Gastrocnemius medialis (tissue), 4 donors: ENCODE data around the gene CDHR4. TPM values are rescaled to one million over a fixed set of nuclear protein-coding genes. Genes with fewer than 3 reads are reported as not detected.
A peak's percentile ranks its signal among the peaks of the same experiment; 100 is the strongest.

Experiments
- ATAC-seq, 2 donors: fragments of 150-250 bp; one replicate each; pipeline ENCODE4 v1.9.1; 2016
- DNase-seq, 2 donors: peaks; one replicate each; pipeline ENCODE4 v3.0.0-alpha.2; 2019
- H3K27ac ChIP-seq, 4 donors: fragments of 200-600 bp; sonication (generic); 1 replicate in 1 of 4; 2 replicates in 3 of 4; pipeline ENCODE4 v1.5.1; 2016 to 2018; ENCODE audit warnings: mild to moderate bottlenecking in 2 of 4, moderate library complexity in 1 of 4
- H3K27me3 ChIP-seq, 3 donors: fragments of 200-600 bp; sonication (generic) in 2 of 3; 1 replicate in 1 of 3; 2 replicates in 2 of 3; pipeline versions ENCODE4 v1.5.1 to v1.6.0; 2016 to 2019; ENCODE audit warnings: mild to moderate bottlenecking in 1 of 3, moderate library complexity in 1 of 3
- H3K36me3 ChIP-seq, 2 donors: fragments of 200-600 bp; sonication (generic) in 1 of 2; one replicate each; pipeline ENCODE4 v1.5.1; 2017 to 2018
- H3K4me1 ChIP-seq, 2 donors: fragments of 200-600 bp; sonication (generic) in 1 of 2; one replicate each; pipeline ENCODE4 v1.5.1; 2016 to 2017; ENCODE audit warnings: mild to moderate bottlenecking in 2 of 2
- H3K4me3 ChIP-seq, 4 donors: fragments of 200-600 bp; sonication (generic) in 3 of 4; 1 replicate in 1 of 4; 2 replicates in 3 of 4; pipeline ENCODE4 v1.5.1; 2016 to 2019; ENCODE audit warnings: mild to moderate bottlenecking in 2 of 4
- H3K9me3 ChIP-seq, 3 donors: fragments of 200-600 bp; sonication (generic) in 2 of 3; 1 replicate in 1 of 3; 2 replicates in 2 of 3; pipeline ENCODE4 v1.5.1; 2016 to 2019
- POLR2A ChIP-seq, 2 donors: fragments of 450-650 bp; IDR thresholded peaks; one replicate each; pipeline ENCODE4 v1.6.1; 2017; ENCODE audit warnings: antibody characterized with exemption in 2 of 2, mild to moderate bottlenecking in 2 of 2, moderate library complexity in 2 of 2
- in situ Hi-C, 4 donors: fragments of 200-750 bp; cut with MboI; loops; one replicate each; pipeline versions ENCODE4 v1.15.0 to v1.8.0; 2017; ENCODE audit warnings: low sequenced_read_pairs in 4 of 4
- intact Hi-C: fragments of 100-400 bp; cut with DNase I; formaldehyde crosslinking; loops from one replicate; pipeline ENCODE4 v1.15.1; 2023; ENCODE audit warnings: low total_unique reads
- total RNA-seq, 4 donors: library from RNA; depleted of rRNA; stranded (reverse); fragments of >200 nt; gene quantifications; one replicate each; pipeline versions ENCODE4 v1.1.0 to v1.2.3, GENCODE V29; 2016
- TF ChIP-seq, protein P1 (sequence below), 5 experiments: fragments of 450-650 bp in 3 of 5; fragments of 200-600 bp in 2 of 5; sonication (generic) in 2 of 5; IDR thresholded peaks in 4 of 5; conservative IDR thresholded peaks in 1 of 5; 1 replicate in 4 of 5; 2 replicates in 1 of 5; pipeline ENCODE4 v1.5.1; 2016 to 2019; ENCODE audit warnings: antibody characterized with exemption in 5 of 5, mild to moderate bottlenecking in 3 of 5, moderate library complexity in 3 of 5

Gene CDHR4
- total RNA-seq, 4 donors from 2014 or later, result not detected

DNA sequence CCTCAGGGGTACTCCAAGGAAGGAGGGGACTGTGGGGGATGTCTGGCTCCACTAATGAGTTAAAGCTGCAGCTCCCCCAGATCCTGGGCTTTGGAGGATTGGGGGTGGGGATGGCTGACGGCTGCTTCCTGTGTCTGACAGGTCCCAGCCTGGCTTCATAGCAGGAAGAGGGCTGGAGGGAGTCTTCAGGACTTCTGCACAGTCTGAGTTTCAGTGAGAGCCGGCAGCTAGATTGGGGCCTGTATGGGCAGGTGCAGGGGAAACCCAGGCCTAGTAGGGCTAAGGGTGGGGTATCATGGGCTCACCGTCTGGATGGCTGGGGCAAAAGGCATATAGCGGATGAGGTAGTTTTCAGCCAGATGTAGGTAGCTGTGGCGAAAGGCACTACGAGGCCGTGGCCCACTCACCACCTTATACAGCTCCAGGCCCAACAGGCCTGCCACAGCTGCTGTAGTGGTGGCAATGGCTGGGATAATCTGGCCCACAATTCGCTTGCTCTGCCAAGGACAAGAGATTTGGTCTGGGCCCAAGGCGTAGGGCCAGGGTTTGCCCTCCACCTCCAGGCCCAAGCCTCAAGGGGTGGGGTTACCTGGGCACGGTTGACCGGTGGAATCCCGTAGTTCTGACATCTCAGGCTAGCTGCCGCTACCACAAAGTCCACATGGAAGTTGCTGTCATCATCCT, 7.9 kb upstream of the CDHR4 start:
- DNase-seq, result no peak

DNA sequence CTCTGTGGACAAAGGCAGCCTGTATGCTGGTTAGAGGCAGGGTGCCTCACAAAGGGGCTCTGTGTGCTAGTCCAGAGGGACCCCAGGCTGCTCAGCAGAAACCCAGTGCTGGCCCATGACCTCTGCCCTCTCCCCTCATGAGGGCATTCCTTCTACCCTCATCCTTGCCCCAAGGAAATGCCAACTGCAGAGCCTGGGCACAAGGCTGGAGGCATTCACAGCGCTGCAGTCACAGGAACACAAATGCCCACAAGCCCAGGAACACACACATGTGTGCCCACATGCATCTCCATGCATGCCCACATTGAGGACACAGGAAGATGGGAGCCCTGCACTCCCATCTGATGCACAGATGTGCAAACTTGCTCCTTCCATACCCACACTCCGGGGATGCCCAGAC, 7.2 kb upstream of the CDHR4 start:
- Histone ChIP-seq H3K4me1 (peaks cover 40 to 45% of the 10 kb centered on the region in 2 donors), H3K4me3 (no peak overlapping the region), H3K36me3 (no peaks in the 10 kb centered on the region), H3K9me3 (no peaks in the 10 kb centered on the region), H3K27me3 (no peaks in the 10 kb centered on the region), H3K27ac (peak overlapping the region; percentile 89 to 97 (median 93))
- in situ Hi-C loops (loop anchor here in 1 of 4 donors (5.0 kb wide), 1 partner anchor 35 kb away; no protein-coding TSS in a partner anchor), intact Hi-C loops (no loop called here)
- ATAC-seq (no peak), DNase-seq (no peak)
- TF ChIP-seq, protein P1, sequence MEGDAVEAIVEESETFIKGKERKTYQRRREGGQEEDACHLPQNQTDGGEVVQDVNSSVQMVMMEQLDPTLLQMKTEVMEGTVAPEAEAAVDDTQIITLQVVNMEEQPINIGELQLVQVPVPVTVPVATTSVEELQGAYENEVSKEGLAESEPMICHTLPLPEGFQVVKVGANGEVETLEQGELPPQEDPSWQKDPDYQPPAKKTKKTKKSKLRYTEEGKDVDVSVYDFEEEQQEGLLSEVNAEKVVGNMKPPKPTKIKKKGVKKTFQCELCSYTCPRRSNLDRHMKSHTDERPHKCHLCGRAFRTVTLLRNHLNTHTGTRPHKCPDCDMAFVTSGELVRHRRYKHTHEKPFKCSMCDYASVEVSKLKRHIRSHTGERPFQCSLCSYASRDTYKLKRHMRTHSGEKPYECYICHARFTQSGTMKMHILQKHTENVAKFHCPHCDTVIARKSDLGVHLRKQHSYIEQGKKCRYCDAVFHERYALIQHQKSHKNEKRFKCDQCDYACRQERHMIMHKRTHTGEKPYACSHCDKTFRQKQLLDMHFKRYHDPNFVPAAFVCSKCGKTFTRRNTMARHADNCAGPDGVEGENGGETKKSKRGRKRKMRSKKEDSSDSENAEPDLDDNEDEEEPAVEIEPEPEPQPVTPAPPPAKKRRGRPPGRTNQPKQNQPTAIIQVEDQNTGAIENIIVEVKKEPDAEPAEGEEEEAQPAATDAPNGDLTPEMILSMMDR (IDR thresholded peaks at IDR 0.05 in 4 of 5, conservative IDR thresholded peaks at IDR 0.05 in 1 of 5), result no peak
- no peak for TF ChIP-seq POLR2A (IDR thresholded peaks at IDR 0.05)

More for the DNA sequence above, 7.9 kb upstream of the CDHR4 start:
- intact Hi-C loops (no loop called here), in situ Hi-C loops (loop anchor here in 1 of 4 donors (5.0 kb wide), 1 partner anchor 35 kb away; no protein-coding TSS in a partner anchor)
- Histone ChIP-seq H3K4me3 (no peak overlapping the region), H3K27ac (peak overlapping the region; percentile 12 to 97 (median 64)), H3K9me3 (no peaks in the 10 kb centered on the region), H3K4me1 (peaks cover 42 to 47% of the 10 kb centered on the region in 2 donors), H3K27me3 (no peaks in the 10 kb centered on the region), H3K36me3 (no peaks in the 10 kb centered on the region)
- TF ChIP-seq, protein P1 (IDR thresholded peaks at IDR 0.05 in 4 of 5, conservative IDR thresholded peaks at IDR 0.05 in 1 of 5), result no peak
- no peak for TF ChIP-seq POLR2A (IDR thresholded peaks at IDR 0.05)
- ATAC-seq, result no peak

DNA sequence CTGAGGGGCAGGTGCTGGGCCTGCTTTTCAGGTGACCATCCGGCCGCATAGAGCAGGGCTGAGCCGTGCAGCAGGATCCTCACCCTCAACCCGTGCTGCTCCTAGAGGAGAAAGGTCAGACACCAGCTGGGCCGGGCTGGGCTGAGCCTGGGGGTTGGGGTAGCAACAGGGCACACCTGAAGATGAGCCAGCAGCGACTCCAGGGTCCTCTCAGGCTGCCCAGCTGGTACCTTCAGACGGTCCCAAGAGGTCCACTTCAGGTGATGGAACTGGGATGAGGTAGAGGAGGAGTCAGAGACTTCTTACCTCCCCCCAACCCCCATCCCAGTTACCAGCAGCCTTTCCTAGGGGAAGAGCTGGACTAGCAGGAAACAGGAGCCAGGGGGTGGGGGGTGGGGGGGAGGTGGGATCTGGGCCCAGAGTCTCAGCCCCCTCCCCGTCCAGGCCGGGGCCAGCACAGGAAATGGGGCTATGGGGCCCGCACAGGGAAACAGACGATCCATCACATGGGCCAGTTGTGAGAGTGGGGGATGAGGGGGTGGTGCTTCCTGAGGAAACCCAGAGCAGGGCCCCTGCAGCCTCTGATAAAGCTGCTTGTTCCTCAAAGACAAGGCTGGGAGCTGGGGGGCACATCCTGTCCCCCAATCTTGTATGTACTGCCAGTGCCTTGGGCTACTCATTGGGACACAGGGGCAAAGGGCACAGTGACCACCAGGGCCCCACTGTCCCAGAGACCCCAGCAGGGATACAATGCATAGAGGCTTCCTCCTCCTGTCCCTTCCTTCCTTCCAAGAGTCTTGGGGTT, 6.4 kb upstream of the CDHR4 start:
- H3K27ac ChIP-seq, result peak overlapping the region; percentile 89 to 97 (median 93)
- no peak for ATAC-seq
- H3K36me3 ChIP-seq, result no peaks in the 10 kb centered on the region
- no peaks in the 10 kb centered on the region for H3K27me3 ChIP-seq
- peak overlapping the region in 3 of 4 donors; percentile 10 to 34 (median 27) for H3K4me3 ChIP-seq
- TF ChIP-seq POLR2A (IDR thresholded peaks at IDR 0.05), result no peak
- TF ChIP-seq, protein P1 (IDR thresholded peaks at IDR 0.05 in 4 of 5, conservative IDR thresholded peaks at IDR 0.05 in 1 of 5), result no peak
- H3K9me3 ChIP-seq, result no peaks in the 10 kb centered on the region
- in situ Hi-C loops, result loop anchor here in 1 of 4 donors (5.0 kb wide), 1 partner anchor 36 kb away; no protein-coding TSS in a partner anchor
- peaks cover 40 to 45% of the 10 kb centered on the region in 2 donors for H3K4me1 ChIP-seq
- intact Hi-C loops, result loop anchor here (1.0 kb wide), 1 partner anchor 20 kb away; the partner anchor contains the start of gene IP6K1
- no peak for DNase-seq

DNA sequence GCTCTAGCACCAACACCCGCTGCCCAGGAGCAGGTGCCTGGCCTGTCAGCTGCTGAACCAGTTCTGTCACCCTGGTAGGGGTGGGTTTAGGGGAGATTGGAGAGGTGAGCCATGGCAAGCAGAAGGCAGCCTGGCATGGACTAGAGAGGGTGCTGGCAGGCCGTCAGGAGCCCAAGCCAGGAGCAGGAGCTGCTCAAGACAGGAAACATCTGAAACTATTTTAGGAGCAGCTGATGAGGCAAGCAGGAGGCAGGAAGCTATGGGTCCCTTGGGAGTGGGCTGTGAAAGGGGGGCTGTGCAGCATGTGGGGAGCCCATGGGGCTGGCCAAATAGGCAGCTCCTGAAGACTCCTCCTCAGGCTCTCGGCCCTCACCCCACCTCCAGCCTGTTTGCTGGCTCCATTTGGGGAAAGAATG, 5.7 kb upstream of the CDHR4 start:
- intact Hi-C loops (loop anchor here (1.0 kb wide), 1 partner anchor 19 kb away; the partner anchor contains the start of gene IP6K1), in situ Hi-C loops (loop anchor here in 1 of 4 donors (5.0 kb wide), 1 partner anchor 37 kb away; no protein-coding TSS in a partner anchor)
- DNase-seq (peak; percentile 87 to 98), ATAC-seq (peak; percentile 80 to 81)
- H3K27me3 ChIP-seq, result no peaks in the 10 kb centered on the region
- H3K27ac ChIP-seq, result peak overlapping the region; percentile 89 to 97 (median 93)
- no peaks in the 10 kb centered on the region for H3K9me3 ChIP-seq
- peak overlapping the region in 3 of 4 donors; percentile 27 to 89 (median 83) for H3K4me3 ChIP-seq
- no peaks in the 10 kb centered on the region for H3K36me3 ChIP-seq
- peak; percentile 2 to 13 for TF ChIP-seq POLR2A (IDR thresholded peaks at IDR 0.05)
- TF ChIP-seq, protein P1 (IDR thresholded peaks at IDR 0.05 in 4 of 5, conservative IDR thresholded peaks at IDR 0.05 in 1 of 5), result no peak
- H3K4me1 ChIP-seq, result peaks cover 40 to 45% of the 10 kb centered on the region in 2 donors
